Measurements from ENCODE around the gene SUCO.

The SUCO gene

DNA sequence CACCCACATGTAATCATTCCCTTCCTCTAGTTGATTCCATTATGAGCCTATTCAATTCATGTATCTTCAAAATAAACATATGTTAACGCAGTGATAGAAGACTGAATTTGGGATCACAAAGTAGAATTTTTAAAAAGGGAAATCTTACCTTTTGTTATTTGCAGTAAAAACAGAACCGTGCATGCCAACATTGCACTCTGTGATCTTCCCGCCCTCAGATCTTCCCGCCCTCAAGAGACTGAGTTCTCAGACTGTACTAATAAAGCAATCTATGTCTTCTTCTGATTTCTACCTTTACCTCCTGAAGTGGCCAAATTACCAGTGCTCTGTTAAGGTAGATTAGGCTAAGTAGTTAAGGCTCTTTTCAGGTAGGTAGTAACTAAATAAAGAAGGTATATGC is 3.6 kb upstream of the SUCO start:
- no peak for DNase-seq

DNA sequence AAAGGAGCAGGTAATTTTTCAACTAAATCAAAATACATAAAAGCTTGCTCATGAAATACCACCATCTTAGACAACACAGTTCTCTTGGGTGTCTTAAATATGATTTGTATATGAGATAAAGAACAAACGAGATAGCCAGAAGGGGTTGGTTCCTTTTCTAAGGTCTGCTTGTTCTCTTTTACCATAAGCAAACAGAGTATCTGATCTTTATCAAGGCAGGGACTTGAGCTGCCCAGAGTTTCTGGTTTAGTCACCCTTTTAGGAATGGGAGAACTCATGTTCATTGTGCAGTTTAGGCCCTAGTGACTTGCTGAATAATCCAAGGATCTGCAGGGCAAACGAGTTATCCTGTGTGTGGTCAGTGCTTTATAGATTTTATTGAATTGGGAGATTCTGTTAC is 3.0 kb upstream of the SUCO start:
- no peak for DNase-seq

DNA sequence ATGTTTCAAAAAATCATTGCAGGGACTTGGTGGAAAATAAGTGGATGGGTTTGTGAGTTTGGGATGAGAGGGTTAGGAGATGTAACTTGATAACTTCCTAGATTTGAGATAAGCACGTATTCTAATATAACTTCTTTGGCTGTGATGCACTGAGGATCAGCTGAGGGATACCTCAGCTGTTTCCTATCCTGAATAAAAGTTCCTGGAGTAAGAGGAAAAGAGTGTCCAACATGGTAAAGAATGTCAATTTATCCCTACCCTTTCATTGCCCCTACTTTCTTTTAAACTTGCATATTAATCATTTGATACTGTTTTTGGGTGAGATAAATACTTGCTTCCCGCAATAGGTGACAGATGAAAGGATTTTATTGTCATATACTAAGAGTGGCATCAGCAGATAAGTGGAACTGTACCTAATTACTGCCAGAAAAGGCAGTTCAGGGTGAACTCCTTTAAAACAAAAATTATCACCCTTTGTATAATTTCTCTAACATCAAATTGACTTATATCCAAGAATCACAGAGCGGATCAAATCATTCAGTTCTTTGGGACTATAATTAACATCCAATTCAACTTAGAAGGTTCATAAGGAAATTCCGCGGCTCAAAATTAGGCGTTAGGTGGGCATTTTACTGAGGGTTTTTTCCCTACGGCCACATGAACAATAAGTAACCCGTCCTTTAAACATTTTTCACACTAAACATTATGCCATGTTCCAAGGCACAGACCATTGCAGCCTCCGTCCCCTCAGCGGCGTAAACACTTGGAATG is 1.4 kb upstream of the SUCO start:
- no peak for DNase-seq

DNA sequence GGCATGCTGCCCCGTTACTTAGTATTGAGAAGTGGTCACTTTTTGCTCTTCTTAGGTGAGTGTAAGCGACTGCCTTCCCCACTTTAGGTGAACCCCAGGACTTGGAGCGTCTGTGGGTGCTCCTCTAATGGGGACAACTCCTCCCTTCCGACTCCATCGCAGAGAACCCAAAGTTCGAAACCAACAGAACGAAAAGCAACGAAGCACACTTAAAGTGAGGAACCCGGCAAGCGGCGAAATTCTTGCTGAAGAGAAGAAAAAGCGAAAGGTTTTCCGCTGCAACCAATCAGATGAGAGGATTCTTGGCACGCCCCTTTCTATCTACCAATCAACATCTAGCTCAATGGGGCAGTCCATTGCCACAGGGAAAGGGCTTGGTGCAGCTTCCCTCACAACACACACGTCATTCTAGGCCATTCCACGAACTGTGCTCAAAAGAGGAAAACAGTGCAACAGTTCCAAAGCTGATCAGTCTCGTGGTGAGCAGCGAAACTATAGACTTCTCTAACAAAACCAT is 709 bp upstream of the SUCO start:
- DNase-seq, result peak; percentile 97

GRCh38 chr1:172533513-172534151 is 682 bp downstream of the SUCO start:
- DNase-seq, result no peak

- no peak for DNase-seq
Measured at GRCh38 chr1:172536256-172536655, 3.3 kb downstream of the SUCO start.

DNA sequence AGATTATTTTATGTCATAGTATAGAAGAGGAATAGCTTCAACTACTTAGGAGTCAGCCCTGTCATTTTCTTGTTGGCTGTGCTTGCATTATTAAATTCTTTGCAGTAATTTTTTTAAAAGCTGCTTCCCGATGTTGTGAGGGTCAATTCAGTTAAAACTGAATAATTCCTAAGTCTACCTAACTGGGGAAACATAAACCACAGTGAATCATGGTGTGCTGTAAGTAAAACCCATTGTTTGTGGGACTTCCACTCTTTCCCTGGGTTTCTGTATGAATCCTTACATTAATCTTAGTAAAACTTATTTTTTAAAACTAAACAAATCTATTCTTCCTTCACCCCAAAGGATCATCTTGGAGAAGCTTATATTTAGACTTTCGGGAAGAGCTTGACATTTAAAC is 4.4 kb downstream of the SUCO start:
- no peak for DNase-seq

DNA sequence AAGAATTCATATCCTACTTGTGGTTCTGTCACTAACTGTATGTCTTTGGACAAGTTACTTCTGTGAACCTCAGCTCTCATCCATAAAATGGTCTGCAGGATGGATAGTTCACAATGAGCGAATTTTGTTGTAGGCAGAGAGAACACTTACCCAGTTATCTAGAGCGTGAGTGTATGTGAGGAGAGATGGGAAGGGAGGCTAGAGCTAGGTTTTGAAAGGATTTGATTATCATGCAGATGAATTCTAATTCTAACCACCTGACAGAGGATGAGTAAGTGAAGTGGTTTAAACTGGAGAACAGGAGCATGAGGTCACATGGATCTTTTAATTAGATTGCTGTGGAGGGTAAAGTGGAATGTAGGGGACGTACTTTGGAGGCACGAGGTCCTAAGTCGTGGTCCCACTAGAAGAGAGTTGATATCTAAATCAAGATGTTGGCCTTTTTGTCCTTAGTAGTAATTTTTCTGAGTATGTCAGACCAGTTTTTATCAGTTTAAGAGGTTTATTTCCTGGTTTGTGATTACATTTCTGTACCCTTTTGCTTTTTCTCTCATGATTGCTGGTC is 5.0 kb downstream of the SUCO start:
- DNase-seq, result no peak

GRCh38 chr1:172540635-172541034 is 7.7 kb downstream of the SUCO start:
- DNase-seq, result no peak

- DNase-seq, result no peak
Measured at GRCh38 chr1:172544481-172545104, 11.6 kb downstream of the SUCO start.

GRCh38 chr1:172545396-172546004 is 12.6 kb downstream of the SUCO start:
- DNase-seq, result no peak

DNA sequence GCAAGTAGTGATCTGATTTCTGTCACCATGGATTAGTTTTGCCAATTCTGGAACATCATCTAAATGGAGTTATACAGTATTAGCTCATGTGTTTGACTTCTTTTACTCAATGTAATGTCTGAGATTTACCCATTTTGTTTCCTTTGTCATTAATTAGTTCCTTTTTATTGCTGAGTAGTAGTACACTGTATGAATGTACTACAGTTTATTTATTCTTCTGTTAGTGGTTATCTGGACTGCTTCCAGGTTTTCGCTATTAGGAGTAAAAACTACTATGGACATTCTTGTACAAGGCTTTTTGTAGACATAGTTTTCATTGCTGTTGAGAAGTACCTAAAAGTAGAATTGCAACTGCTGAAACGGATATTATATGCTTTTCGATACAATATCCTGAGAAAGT is 14.1 kb downstream of the SUCO start:
- DNase-seq, result no peak

GRCh38 chr1:172549621-172550280 is 16.8 kb downstream of the SUCO start:
- DNase-seq, result no peak

DNA sequence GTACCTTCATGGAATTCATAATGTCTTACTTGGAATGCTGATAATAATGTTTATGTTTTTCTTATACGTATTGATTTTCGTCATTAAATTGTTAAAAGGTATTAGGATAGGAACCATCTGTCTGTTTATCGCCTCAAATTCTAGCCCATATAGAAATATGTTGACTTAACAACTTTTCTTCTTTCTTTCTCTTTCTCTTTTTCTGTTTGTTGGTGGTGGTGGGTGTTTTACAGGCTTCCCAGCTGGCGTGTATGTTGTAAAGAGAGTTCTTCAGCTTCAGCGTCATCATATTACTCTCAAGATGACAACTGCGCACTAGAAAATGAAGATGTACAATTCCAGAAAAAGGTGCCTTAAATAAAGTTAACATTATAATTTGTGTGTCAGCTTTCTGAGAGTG is 18.3 kb downstream of the SUCO start:
- DNase-seq, result no peak

GRCh38 chr1:172554915-172555314 is 22.0 kb downstream of the SUCO start:
- DNase-seq, result no peak

DNA sequence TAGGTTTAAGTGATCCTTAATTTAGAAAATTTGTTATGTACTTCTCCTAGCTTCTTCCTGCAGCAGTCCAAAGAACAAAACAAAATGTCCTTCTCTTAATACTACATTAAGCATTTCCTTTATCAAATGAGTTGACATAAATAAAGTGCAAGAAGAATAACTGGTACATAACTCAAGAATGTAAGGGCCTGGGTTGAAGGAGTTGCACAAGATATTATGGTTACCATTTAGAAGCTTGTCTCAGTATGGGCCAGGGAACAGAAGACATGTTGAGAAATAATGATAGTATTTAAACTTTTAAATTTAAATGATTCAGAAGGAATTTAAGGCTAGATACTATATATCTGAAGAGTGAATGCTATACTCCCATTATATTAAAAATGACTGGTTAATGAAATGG is 23.5 kb downstream of the SUCO start:
- no peak for DNase-seq

- no peak for DNase-seq
Measured at GRCh38 chr1:172557270-172557669, 24.3 kb downstream of the SUCO start.

DNA sequence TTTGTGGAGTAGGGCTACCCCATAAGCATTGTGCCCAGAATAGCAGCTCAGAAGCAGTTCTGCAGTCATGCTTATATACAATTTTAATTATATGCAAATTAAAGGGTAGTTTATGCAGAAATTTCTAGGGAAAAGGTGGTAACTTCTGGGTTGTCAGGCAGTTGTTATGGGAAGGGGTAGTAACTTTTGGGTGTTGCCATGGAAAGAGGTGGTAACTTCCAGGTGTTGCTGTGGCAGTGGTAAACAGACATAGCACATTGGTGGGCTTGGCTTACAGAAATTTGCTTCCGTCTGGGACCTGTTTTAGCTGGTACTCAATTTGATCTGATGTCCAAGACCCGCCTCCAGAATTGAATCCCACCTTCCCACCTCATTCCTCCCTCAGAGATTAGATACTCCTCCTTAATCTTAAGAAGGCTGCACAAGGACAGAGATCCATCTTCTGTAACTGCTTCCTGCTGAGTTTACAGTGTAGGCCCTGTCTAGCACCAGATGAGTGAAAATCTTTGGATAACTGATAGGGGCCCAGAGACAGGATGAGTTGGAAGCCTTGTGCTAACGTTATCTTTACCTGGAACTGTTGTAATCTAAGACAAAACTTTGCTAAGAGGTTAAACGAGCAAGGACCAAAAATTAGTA is 26.7 kb downstream of the SUCO start:
- DNase-seq, result no peak

- DNase-seq, result no peak
Measured at GRCh38 chr1:172561252-172561651, 28.3 kb downstream of the SUCO start.

DNA sequence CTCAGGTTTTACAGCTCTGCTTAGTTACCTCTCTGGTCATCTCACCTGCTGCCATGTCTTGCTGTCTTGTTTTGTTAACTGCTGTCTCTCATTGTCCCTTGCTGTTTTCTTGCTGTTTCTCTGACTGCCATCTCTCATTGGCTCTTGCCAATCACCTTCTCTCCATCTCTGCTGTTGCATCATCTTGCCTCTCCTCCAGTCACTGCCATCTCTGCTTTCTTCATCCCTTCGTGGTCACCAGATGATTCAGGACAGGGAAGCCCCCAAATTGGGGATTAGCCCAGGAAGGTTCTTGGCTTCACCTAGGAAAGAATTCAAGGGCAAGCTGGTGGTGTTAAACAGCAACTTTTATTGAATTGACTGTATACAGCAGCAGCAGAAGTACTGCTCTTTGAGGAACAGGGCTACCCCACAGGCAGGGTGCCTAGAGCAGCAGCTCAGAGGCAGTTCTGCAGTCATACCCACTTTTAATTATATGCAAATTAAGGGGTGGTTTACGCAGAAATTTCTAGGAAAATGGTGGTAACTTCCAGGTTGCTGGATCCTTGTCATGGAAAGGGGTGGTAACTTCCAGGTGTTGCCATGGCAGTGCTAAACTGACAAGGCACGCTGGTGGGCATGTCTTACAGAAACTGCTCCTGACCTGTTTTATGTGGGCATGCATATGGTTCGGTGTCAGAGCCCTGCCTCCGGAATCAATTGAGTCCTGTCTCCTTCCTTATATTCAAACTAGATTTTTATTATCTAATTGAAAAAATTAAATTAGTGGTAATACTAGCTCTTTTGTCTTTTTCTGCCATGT is 33.4 kb downstream of the SUCO start:
- DNase-seq, result no peak

GRCh38 chr1:172567720-172568119 is 34.8 kb downstream of the SUCO start:
- DNase-seq, result no peak
